K562 (cell line): Measurements from ENCODE around the gene TAAR9. TPM values are rescaled to one million over a fixed set of nuclear protein-coding genes. Genes with fewer than 3 reads are reported as not detected.

Experiments used
- ATAC-seq: fragments of 200-7000 bp; cut with Tn5 transposase; 3 replicates; pipeline ENCODE4 v1.9.1; 2020; ENCODE audit warnings: moderate library complexity
- BruUV-seq: library from RNA; stranded (reverse); fragments of 400-500 nt; replicated peaks from 2 replicates; lab custom pipeline; 2021; lab: Mats Ljungman, UMichigan
- CTCF ChIA-PET: fragments of 300-600 bp; formaldehyde crosslinking; extraction: SDS; loops from one replicate; lab custom pipeline; 2021; ENCODE audit warnings: low intra/inter-chr PET ratio; lab: Yijun Ruan, JAX
- POLR2A ChIA-PET: fragments of 300-600, 350-650 bp; sonication (Branson Sonifier 250); formaldehyde crosslinking; extraction: SDS; loops from one replicate; lab custom pipeline; 2021; ENCODE audit warnings: antibody characterized with exemption, inconsistent platforms; lab: Yijun Ruan, JAX
- DNase-seq, 4 experiments: peaks; one replicate each; pipeline versions ENCODE4 v3.0.0 to v3.0.0-alpha.2; 2011 to 2018; ENCODE audit warnings: low spot score in 3 of 4, mixed read lengths in 3 of 4; ENCODE audit errors: extremely low read depth in 1 of 4
- FAIRE-seq: peaks from 2 replicates; lab custom pipeline; 2011; peaks lifted over from hg19 to GRCh38; lab: Jason Lieb, UNC
- H2AFZ ChIP-seq: 2 replicates; pipeline ENCODE4 v1.6.0; 2011; ENCODE audit warnings: low read depth, low read length, control low read depth, inconsistent platforms
- H3K27ac ChIP-seq: fragments of 200-600 bp; 3 replicates; pipeline ENCODE4 v1.8.0; 2011; ENCODE audit warnings: low read depth, mild to moderate bottlenecking, control low read depth, inconsistent platforms, low read length, moderate library complexity, mixed read lengths; ENCODE audit errors: extremely low read depth
- H3K27me3 ChIP-seq, 2 experiments: fragments of 300-600 bp in 1 of 2; 2 replicates in 1 of 2; 3 replicates in 1 of 2; pipeline versions ENCODE4 v1.6.0 to v1.8.0; 2011; ENCODE audit warnings: inconsistent platforms in 2 of 2, low read length in 2 of 2, mild to moderate bottlenecking in 1 of 2, mixed read lengths in 1 of 2, moderate library complexity in 1 of 2; ENCODE audit not compliant: control insufficient read depth in 2 of 2, insufficient read depth in 2 of 2
- H3K36me3 ChIP-seq: fragments of 300-600 bp; 3 replicates; pipeline ENCODE4 v1.8.0; 2011; ENCODE audit warnings: mild to moderate bottlenecking, low read length, inconsistent platforms; ENCODE audit not compliant: control insufficient read depth, insufficient read depth
- H3K4me1 ChIP-seq, 2 experiments: fragments of 200-600 bp in 1 of 2; replicated peaks in 1 of 2; 2 replicates in 1 of 2; 3 replicates in 1 of 2; pipeline versions ENCODE4 v1.5.1 to v1.8.0; 2011; ENCODE audit warnings: inconsistent platforms in 2 of 2, low read length in 2 of 2, mild to moderate bottlenecking in 1 of 2, mixed read lengths in 1 of 2, moderate library complexity in 1 of 2; ENCODE audit not compliant: control insufficient read depth in 2 of 2, insufficient read depth in 2 of 2
- H3K4me2 ChIP-seq: 2 replicates; pipeline ENCODE4 v1.6.1; 2011; ENCODE audit warnings: low read length, control low read depth, inconsistent platforms, mixed read lengths; ENCODE audit not compliant: insufficient read depth
- H3K4me3 ChIP-seq: fragments of 200-600 bp; sonication (generic), shearing (Covaris generic); 2 replicates; pipeline ENCODE4 v1.5.1; 2016; ENCODE audit warnings: control low read depth, inconsistent platforms
- H3K79me2 ChIP-seq: fragments of 200-600 bp; 3 replicates; pipeline ENCODE4 v1.8.0; 2011; ENCODE audit warnings: low read length, inconsistent platforms; ENCODE audit not compliant: control insufficient read depth, insufficient read depth
- H3K9ac ChIP-seq, 2 experiments: 2 replicates each; pipeline versions ENCODE4 v1.6.0 to v1.6.1; 2011; ENCODE audit warnings: low read depth in 2 of 2, low read length in 2 of 2, control low read depth in 1 of 2, inconsistent platforms in 1 of 2, mild to moderate bottlenecking in 1 of 2, mixed read lengths in 1 of 2; ENCODE audit not compliant: insufficient read depth in 1 of 2
- H3K9me1 ChIP-seq: one replicate; pipeline ENCODE4 v1.6.0; 2011; ENCODE audit warnings: inconsistent platforms, mild to moderate bottlenecking, low read length, moderate library complexity; ENCODE audit not compliant: control insufficient read depth, insufficient read depth
- H3K9me3 ChIP-seq: replicated peaks from 2 replicates; pipeline ENCODE4 v1.5.1; 2011; ENCODE audit warnings: low read depth, low read length, inconsistent platforms; ENCODE audit not compliant: control insufficient read depth, insufficient read depth
- H4K20me1 ChIP-seq: replicated peaks from 2 replicates; pipeline ENCODE4 v1.6.1; 2011; ENCODE audit warnings: low read length, inconsistent platforms, mixed read lengths; ENCODE audit not compliant: control insufficient read depth, insufficient read depth
- JUN ChIP-seq, 2 experiments: sonication (generic) in 1 of 2; formaldehyde crosslinking in 1 of 2; IDR thresholded peaks; 2 replicates each; pipeline versions ENCODE4 v1.6.1 to v1.8.0; 2012 to 2022; ENCODE audit warnings: borderline replicate concordance in 2 of 2, mild to moderate bottlenecking in 2 of 2, improper control_type of control experiment in 1 of 2, low read depth in 1 of 2, low read length in 1 of 2, missing genetic modification reagents in 1 of 2
- NR3C1 ChIP-seq: sonication (generic); formaldehyde crosslinking; IDR thresholded peaks from 2 replicates; pipeline ENCODE4 v1.8.1; 2022; ENCODE audit warnings: missing genetic modification reagents
- NRF1 ChIP-seq, 2 experiments: fragments of 450-650 bp; IDR thresholded peaks in 1 of 2; conservative IDR thresholded peaks in 1 of 2; 2 replicates each; pipeline ENCODE4 v1.6.1; 2014; ENCODE audit warnings: mild to moderate bottlenecking in 2 of 2
- RERE ChIP-seq: sonication (generic); formaldehyde crosslinking; IDR thresholded peaks from 2 replicates; pipeline ENCODE4 v1.8.0; 2023; ENCODE audit warnings: missing genetic modification reagents, mild to moderate bottlenecking, borderline replicate concordance
- WGBS: fragments of 100-300 bp; shearing (Covaris generic); methylation state at CpG from one replicate; pipeline ENCODE4 v1.1.6; 2016; ENCODE audit warnings: low coverage, mixed read lengths; ENCODE audit not compliant: insufficient coverage; ENCODE audit errors: missing lambda C conversion rate; 5-methylcytosine and 5-hydroxymethylcytosine counted together
- in situ Hi-C: fragments of 300-500 bp; cut with MboI; formaldehyde crosslinking; loops from 4 replicates; pipeline ENCODE4 v1.15.0; 2018; ENCODE audit warnings: inconsistent platforms, mixed read lengths
- intact Hi-C: fragments of 100-400 bp; cut with micrococcal nuclease; formaldehyde crosslinking; loops from 2 replicates; pipeline ENCODE4 v1.14.2; 2022
- polyA plus RNA-seq, 8 experiments: library from polyadenylated mRNA; depleted of rRNA in 4 of 8; stranded (reverse) in 5 of 8; unstranded in 3 of 8; fragments of >200 nt; fragmentation: Nextera tagmentation in 2 of 8; fragmentation: Illumina TruSeq in 1 of 8; extraction: Ambion mirVana in 2 of 8; extraction: Trizol in 1 of 8; gene quantifications; 2 replicates each; pipeline versions ENCODE4 v1.2.1 to v1.2.3, GENCODE V29; 2011 to 2014; ENCODE audit warnings: inconsistent platforms in 1 of 8, missing spikeins in 1 of 8
- total RNA-seq, 7 experiments: library from RNA; depleted of rRNA in 6 of 7; stranded (reverse); fragments of >200 nt in 6 of 7; fragmentation: Illumina TruSeq in 2 of 7; extraction: Trizol in 2 of 7; gene quantifications; 2 replicates each; pipeline versions ENCODE4 v1.2.1 to v1.2.3, GENCODE V29; 2011 to 2021; ENCODE audit warnings: low replicate concordance in 1 of 7
- TF ChIP-seq, protein P1 (sequence below): IDR thresholded peaks from 3 replicates; pipeline ENCODE4 v1.6.1; 2011; ENCODE audit warnings: borderline replicate concordance, mild to moderate bottlenecking, moderate library complexity; ENCODE audit not compliant: insufficient read length; ENCODE audit errors: extremely low read depth

The TAAR9 gene
- total and polyA plus RNA-seq, 9 of the 15 experiments (the other 6 are each of a cell fraction or from before 2014, with no cell fraction given), result not detected

GRCh38 chr6:132495604-132496079 lies 42.4 kb upstream of the TAAR9 start (continued):
- TF ChIP-seq, protein P1, sequence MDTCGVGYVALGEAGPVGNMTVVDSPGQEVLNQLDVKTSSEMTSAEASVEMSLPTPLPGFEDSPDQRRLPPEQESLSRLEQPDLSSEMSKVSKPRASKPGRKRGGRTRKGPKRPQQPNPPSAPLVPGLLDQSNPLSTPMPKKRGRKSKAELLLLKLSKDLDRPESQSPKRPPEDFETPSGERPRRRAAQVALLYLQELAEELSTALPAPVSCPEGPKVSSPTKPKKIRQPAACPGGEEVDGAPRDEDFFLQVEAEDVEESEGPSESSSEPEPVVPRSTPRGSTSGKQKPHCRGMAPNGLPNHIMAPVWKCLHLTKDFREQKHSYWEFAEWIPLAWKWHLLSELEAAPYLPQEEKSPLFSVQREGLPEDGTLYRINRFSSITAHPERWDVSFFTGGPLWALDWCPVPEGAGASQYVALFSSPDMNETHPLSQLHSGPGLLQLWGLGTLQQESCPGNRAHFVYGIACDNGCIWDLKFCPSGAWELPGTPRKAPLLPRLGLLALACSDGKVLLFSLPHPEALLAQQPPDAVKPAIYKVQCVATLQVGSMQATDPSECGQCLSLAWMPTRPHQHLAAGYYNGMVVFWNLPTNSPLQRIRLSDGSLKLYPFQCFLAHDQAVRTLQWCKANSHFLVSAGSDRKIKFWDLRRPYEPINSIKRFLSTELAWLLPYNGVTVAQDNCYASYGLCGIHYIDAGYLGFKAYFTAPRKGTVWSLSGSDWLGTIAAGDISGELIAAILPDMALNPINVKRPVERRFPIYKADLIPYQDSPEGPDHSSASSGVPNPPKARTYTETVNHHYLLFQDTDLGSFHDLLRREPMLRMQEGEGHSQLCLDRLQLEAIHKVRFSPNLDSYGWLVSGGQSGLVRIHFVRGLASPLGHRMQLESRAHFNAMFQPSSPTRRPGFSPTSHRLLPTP, result no peak
- TF ChIP-seq, all 486 proteins: peak for 0

GRCh38 chr6:132496519-132497180 lies 41.4 kb upstream of the TAAR9 start:
- Histone ChIP-seq H2AFZ (no peak overlapping the region), H3K4me2 (no peak overlapping the region), H3K79me2 (peaks cover 14% of the 10 kb centered on the region; the same call in 2 of the 3 replicates), H3K9me1 (no peaks in the 10 kb centered on the region), H3K4me1 (peaks cover 2 to 5% of the 10 kb centered on the region in 2 experiments; a peak in 2 of 5 replicates), H3K27me3 (no peaks in the 10 kb centered on the region), H3K9ac (no peak overlapping the region), H3K4me3 (no peak overlapping the region), H3K36me3 (peaks cover 39% of the 10 kb centered on the region), H3K27ac (no peak overlapping the region), H4K20me1 (no peaks in the 10 kb centered on the region), H3K9me3 (no peaks in the 10 kb centered on the region)
- ChIA-PET CTCF (no interaction called here), POLR2A (interaction anchor here (1.0 kb wide), 1 partner anchor 10 kb away, joined by 4 read pairs; no protein-coding TSS in a partner anchor)
- ATAC-seq (no peak), FAIRE-seq (no peak), DNase-seq (no peak)
- intact Hi-C loops, result no loop called here
- in situ Hi-C loops, result no loop called here
- BruUV-seq, result no TSS peak
- TF ChIP-seq JUN (IDR thresholded peaks at IDR 0.05; ENCODE audit: borderline replicate concordance, low read depth, low read length) (no peak), JUN (CRISPR knock-in tag; IDR thresholded peaks at IDR 0.05; ENCODE audit: borderline replicate concordance) (no peak), NR3C1 (no peak), NRF1 (conservative IDR thresholded peaks at IDR 0.05 in 1 of 2, IDR thresholded peaks at IDR 0.05 in 1 of 2) (no peak), RERE (no peak)
- WGBS, result 76% methylated on average over 4 of the region's 4 CpGs
